Adipose tissue (tissue), 3 donors: ENCODE measurements around the gene MARK3. TPM values are rescaled to one million over a fixed set of nuclear protein-coding genes. Genes with fewer than 3 reads are reported as not detected.

Experiments
- H3K27ac ChIP-seq: one replicate; pipeline ENCODE4 v1.5.1; 2013; ENCODE audit warnings: low read depth, low read length
- WGBS, 3 donors: extraction: QIAGEN DNeasy Blood & Tissue Kit; methylation state at CpG; one replicate each; pipeline ENCODE4 v1.1.7; 2013; 5-methylcytosine and 5-hydroxymethylcytosine counted together
- polyA plus RNA-seq, 3 donors: library from polyadenylated mRNA; stranded (reverse); fragments of 200-250 nt; gene quantifications; one replicate each; pipeline ENCODE4 v1.2.3, GENCODE V29; 2013
- donor health status: healthy with polysubstance abuse.
- donor health status: Bipolar disorder and iron deficiency.
- donor health status: healthy.

The MARK3 gene
- polyA plus RNA-seq, 3 donors = 36.4 to 47.8 (median 43.5) TPM

DNA sequence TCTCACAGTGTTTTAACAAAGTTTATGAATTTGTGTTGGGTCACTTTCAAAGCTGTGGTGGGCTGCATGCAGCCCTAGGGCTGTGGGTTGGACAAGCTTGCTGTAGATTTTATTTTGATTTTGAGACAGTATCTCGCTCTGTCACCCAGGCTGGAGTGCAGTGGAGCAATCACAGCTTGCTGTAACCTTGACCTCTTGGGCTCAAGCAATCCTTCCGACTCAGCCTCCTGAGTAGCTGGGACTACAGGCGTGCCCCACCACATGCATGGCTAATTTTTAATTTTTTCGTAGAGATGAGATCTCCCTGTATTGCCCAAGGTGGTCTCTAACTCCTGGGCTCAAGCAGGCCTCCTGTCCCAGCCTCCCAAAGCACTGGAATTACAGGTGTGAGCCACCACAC is 5.4 kb downstream of the MARK3 start:
- 71 to 82% (median 78%) methylated on average over 4 of the region's 4 CpGs for WGBS, 3 donors
- no peak overlapping the region for H3K27ac ChIP-seq

DNA sequence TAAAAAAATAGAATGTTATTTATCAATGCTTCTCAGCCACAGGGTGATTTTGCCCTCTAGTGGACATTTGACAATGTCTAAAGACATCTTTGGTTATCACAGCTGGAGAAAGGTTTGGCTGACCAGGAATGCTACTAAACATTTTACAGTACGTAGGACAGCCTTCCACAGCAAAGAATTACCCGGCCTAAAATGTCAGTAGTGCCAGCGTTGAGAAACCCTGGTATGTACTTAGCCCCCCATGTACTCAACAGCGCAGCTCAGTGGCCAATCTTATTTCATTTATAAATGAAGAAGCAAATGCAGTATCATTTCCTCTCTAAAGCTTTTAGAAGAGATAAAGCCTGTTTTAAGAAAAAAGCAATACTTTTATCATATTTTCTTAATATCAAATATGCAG is 5.8 kb downstream of the MARK3 start:
- 9 to 14% (median 12%) methylated on average over 4 of the region's 4 CpGs for WGBS, 3 donors
- H3K27ac ChIP-seq = no peak overlapping the region

DNA sequence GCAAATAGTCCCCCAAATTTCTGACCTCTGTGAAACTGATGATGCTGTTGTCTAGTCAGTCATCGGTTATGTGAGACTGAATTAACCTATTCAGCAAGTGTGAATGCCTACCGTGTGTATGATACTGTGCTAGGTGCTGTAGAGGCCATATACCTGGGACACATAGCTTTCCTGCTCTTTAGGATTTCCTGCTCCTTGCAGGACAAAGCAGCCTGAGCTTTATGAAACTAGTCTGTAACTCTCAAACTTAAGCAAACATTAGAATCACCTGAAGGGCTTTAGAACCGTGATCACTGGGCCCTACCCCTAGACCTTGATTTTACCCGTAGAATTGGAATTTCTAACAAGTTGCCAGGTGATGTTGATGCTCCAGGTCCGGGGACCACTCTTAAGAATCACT is 6.9 kb downstream of the MARK3 start:
- no peak overlapping the region for H3K27ac ChIP-seq
- WGBS, 3 donors = 44 to 85% (median 77%) methylated on average over 5 of the region's 5 CpGs

DNA sequence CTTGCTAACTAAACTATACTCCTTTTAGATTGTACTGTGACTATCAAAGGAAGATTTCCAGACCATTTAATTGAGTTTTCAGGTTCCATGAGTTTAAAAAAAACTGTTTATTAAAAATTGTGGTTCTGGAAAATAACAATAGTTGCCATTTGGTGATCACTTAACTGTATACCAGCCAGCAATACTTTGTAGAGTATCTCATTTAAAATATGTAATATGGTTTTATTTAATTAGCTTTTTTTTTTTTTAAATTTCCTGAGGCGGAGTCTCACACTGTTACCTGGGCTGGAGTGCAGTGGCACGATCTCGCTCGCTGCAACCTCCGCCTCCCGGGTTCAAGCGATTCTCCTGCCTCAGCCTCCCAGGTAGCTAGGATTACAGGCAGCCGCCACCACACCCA is 7.4 kb downstream of the MARK3 start:
- WGBS, 3 donors = 90 to 98% (median 93%) methylated on average over 8 of the region's 8 CpGs
- H3K27ac ChIP-seq = no peak overlapping the region

DNA sequence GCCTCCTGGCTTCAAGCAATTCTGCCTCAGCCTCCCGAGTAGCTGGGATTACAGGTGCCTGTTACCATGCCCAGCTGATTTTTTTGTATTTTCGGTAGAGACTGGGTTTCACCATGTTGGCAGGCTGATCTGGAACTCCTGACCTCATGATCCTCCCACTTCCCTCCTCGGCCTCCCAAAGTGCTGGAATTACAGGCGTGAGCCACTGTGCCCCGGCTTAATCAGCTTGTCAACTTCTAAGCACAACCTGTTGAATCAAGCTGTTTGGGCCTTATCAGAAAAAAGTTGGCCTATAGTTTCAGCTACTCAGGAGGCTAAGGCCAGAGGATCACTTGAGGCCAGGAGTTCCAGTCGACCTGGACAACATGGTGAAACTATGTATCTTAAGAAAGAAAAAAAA is 7.9 kb downstream of the MARK3 start:
- no peak overlapping the region for H3K27ac ChIP-seq
- WGBS, 3 donors = 40 to 62% (median 56%) methylated on average over 6 of the region's 6 CpGs

DNA sequence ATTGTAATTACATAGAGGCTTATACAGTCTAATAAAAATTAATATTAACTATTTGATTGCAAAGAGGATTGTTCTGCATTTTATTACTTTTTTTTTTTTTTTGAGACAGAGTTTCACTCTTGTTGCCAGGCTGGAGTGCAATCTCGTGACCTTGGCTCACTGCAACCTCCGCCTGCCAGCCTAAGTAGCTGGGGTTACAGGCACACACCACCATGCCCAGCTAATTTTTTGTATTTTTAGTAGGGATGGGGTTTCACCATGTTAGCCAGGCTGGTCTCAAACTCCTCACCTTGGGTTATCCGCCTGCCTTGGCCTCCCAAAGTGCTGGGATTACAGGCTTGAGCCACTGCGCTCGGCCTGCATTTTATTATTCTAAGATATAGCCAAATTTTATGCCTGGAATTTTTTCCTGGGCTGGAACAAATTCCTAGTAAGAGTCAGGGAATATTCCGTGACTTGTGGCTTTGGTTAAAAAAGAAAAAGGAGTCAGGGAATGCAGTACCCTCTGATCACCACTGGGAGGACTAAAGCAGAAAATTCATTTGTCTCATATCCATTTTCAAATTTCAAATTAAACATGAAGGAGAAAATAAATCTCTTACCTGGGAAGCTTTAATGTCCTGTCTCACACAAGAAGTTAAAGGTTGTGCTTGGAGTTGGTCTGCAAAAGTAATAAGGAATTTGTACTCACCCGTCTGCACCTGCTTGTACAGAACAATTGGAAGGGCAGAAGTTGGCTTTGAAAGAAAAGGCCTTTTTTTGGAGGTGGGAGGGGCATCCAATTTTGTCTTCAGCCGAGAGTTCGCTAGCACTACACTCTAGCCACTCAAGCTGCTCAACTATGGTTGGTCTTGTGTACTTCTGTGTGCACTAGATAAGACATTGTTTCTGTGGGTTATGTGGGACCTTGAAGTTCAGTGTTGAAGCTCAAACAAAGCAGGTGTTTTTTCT is 8.7 kb downstream of the MARK3 start:
- H3K27ac ChIP-seq = no peak overlapping the region
- WGBS, 3 donors = 30 to 48% (median 46%) methylated on average over 9 of the region's 9 CpGs

DNA sequence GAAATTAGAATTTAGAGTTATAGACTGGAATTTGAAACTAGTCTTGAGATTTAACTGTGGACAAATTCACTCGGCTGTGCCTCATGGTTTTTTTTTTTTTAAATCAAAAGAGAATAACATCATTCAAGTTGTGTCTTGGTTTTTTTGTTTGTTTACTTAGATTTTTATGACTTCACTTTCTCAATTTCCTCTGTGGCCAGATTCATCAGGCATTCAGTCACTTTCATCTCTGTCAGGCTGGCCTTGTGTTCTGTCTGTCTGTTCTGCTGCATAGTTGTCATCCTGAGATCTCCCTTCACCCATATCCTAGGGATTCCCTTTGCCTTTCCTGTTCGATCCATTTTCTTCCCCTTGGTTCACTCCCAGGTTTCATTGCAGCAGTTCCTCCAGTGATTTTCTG is 10.0 kb downstream of the MARK3 start:
- WGBS, 3 donors = 42 to 55% (median 51%) methylated on average over 2 of the region's 2 CpGs
- H3K27ac ChIP-seq = no peak overlapping the region

DNA sequence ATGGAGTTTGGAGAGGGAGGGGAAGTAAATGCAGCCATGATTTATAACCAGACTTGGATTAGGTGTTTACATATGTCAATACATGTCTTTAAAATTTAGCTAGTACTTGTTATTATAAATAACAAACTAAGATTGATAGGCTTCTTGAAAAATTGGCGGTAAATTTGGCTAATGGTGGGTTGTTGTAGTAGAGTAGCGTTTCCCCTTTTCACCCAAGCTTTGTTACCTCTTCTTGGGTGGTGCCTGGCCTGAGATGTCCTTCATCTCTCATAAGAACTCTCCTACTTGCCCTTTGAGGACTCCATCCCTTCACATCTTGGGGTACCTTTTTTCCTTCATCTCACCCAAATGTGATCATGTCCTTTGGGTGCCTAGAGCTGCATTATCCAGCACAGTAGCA is 11.2 kb downstream of the MARK3 start:
- 73 to 100% (median 95%) methylated on average over 2 of the region's 2 CpGs for WGBS, 3 donors
- H3K27ac ChIP-seq = no peak overlapping the region

DNA sequence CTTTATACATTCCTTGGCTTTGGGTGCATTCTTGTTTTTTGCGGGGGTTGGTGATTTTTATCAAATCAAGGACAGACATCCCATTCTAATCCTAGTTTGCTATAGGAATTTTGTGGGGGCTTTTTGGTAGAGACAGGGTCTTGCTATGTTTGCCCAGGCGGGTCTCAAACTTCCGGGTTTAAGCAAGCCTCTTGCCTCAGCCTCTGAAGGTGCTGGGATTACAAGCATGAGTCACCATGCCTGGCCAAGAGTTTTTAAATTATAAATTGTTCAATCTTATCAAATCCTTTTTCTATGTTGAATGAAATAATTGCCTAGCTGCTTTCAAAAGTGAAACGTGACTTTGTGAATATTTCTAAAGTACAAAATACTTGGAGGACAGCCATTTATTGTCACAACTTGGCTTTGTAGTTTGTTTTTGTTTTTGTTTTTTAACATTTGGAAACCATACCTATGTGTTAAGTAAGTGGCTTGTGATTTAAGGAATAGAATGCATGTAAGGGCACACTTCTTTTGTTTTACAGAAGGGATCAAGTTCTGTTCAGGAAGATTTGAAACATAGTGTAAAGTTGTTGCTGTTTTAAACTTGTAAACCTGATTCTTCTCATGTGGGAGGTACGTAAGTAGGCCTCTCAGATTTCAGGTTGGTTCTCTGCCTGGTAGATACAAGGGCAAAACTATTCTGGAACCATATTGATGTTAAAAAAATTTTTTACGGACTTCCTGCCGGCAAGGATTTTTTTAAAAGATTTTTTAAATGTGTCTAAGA is 13.4 kb downstream of the MARK3 start:
- 45 to 61% (median 50%) methylated on average over 7 of the region's 7 CpGs for WGBS, 3 donors
- H3K27ac ChIP-seq = no peak overlapping the region

DNA sequence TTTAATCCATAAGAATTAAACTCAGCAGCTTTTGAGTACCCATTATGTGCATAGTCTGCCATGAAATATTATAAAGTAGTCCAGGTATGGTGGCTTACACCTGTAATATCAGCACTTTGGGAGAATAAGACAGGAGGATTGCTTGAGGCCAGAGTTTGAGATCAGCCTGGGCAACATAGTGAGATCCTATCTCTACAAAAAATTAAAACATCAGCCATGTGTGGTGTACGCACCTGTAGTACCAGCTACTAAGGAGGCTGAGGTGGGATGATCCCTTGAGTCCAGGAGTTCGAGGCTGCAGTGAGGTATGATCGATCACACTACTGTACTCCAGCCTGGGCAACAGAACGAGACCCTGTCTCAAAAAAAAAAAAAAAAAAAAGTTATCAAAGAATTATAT is 15.3 kb downstream of the MARK3 start:
- 76 to 93% (median 85%) methylated on average over 4 of the region's 4 CpGs for WGBS, 3 donors

DNA sequence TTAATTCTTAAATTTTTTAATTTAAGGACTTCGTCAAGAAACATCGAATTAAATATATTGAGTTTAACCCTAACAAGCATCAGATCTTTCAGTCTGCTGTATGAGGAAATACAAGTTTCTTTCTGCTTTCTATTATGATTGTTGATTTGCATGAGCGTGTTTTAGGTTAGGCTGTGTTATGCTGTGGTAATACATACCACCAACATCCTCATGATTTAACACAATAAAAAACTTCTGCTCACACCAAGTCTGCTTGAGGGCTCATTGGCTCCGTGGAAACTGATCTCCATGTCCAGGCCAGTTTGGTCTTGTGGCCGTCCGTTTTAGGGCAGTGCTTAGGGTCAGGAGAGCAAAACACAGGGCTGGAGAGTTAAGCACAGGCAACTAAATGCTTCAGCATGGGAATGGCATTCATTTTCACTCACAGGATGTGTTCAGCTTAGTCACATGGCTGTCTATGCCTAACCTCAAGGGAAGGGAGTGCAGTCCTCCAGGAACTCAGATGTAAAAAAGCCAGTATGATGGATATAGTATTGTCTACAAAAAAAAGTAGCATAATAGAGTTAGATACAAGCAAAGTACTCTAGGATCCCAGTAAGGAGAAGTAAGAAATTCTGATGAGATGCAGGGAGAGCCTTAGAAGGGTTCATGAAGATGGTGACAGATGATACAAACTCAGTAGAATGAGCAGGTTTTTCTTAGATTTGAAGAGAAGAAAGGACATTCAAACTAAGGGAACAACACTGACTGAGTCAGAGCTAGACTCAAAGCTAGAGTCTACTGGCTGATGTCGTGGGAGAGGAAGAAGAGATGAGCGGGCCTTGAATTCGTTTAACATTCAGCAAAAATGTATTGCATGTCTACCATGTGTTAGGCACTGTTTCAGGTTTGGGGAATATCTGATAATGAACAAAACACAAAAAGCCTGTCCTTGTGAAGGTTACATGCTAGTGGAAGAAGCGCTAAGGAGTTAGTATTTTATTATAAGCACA is 16.3 kb downstream of the MARK3 start:
- 60 to 78% (median 65%) methylated on average over 10 of the region's 10 CpGs for WGBS, 3 donors
- no peak overlapping the region for H3K27ac ChIP-seq

More for the DNA sequence above, 15.3 kb downstream of the MARK3 start:
- H3K27ac ChIP-seq = no peak overlapping the region

DNA sequence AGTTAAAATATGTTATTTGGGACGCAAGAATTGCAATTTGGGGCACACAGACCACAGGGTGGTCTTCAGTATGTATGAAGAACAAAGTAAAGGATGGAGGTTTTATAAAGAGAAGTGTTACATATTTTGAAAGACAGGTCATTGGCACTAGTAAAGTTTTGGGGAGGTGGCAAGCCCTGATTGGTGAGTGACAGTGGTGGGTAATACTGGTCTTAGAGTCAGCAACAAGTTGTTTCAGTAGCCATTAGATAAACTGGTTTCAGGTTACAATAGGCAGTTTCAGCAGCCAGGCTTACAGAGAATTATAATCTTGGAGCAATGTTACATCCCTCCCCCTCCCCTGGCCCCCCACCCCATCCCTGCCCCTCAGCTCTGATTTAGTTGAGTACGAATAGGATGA is 17.5 kb downstream of the MARK3 start:
- H3K27ac ChIP-seq = no peak overlapping the region
- WGBS, 3 donors = 78 to 81% (median 81%) methylated on average over 2 of the region's 2 CpGs

DNA sequence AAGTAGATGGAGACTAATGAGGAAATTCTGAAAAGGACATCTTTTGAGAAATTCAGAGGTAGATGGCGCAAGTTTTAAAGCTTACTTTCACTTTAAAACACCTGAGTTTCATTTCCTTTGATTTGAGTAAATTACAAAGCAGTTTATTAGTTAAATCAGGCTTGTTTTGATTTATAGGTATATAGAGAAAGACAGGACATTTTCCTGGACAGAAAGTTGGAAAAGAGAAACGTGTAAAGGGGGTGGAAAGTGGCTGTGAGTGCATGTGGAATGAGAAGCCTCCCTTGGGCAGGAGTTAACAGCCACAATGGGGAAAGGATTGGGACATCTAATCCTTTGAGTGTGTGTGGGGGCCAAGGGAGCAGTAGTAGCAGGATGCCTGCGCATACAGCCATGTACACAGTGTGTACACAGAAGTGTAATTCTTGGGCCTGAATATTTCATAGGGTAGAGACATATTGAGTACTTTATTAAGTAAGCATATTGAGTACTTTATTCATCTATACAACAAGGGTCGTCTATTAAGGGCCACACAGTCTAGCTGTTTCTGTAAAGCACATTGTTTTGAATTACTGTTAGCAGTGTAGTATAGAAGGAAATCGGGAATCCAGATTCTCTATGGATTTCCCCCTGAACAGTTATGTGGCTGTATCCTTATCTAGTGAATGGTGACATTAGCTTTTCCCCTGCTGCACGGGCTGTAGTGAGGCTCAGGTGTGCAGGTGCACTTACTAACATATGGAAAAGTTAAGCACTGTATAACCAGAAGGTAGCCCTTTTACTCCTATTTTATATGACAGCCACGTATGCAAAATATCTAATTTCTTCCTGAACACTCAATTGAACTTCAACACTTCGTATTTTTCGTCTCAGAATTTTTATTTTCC is 19.1 kb downstream of the MARK3 start:
- no peak overlapping the region for H3K27ac ChIP-seq
- WGBS, 3 donors = 42 to 59% (median 56%) methylated on average over 9 of the region's 9 CpGs

DNA sequence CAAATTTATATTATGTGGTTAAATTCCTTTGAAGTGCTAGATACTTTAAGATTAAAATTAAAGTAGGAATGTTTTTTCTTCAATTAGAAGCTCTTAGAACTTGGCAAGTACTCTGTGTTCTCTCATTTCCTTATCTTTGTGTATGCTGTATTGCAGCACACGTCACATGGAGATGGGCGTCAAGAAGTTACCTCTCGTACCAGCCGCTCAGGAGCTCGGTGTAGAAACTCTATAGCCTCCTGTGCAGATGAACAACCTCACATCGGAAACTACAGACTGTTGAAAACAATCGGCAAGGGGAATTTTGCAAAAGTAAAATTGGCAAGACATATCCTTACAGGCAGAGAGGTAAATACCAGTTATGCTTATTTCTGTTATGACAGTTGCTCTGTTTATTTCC is 19.7 kb downstream of the MARK3 start:
- no peak overlapping the region for H3K27ac ChIP-seq
- 29 to 54% (median 35%) methylated on average over 7 of the region's 7 CpGs for WGBS, 3 donors

DNA sequence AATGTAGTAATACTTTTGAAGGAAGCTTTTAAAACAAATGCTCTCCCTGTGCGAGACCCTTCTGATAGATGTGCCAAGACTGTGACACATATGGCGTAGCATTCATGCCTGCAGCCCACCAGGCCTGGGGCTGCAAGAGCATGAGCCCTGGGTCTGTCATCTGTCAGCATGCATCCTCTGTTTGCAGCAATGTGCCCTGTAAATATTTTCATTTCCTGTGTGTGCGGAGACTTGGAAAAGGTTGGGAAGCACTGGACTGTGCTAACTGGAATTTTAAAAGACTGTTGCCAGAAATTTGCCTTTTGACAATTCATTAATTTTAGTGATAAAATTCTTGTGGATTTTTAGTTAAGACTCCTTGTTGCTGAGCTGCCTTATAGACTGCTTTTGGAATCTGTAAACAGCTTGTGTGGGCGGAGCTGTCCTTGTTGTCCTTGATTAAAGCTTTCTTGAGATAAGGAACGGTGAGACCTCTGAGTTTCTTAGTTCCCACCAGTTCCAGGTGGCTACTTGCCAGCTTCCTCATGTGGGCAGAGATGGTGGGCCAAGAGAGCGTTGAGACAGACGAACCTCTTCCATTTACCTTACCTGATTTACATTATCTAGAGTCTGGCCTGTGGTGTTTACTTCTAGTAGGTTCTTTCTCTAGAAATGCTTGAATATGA is 23.4 kb downstream of the MARK3 start:
- H3K27ac ChIP-seq = no peak overlapping the region

DNA sequence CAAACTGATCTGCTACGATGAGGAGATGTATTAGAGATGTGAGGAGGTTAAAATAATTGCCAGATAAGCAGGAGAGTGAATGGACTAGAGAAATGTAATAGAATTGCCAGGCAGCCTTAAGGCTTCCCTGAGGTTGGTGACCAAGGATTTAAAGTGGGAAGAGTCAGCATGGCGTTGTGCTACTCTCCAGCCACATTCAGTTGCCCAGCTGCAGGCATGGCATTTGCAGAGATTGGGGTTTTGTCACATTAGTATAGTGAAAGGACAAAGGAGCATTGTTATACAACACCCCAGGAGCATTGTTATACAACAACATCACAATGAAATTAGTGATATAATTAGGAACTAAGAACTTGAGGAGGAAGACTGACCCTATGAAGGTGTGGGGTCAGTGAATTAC is 31.7 kb downstream of the MARK3 start:
- WGBS, 3 donors = 86 to 98% (median 89%) methylated on average over 2 of the region's 2 CpGs
- no peak overlapping the region for H3K27ac ChIP-seq

More for the DNA sequence above, 23.4 kb downstream of the MARK3 start:
- 27 to 54% (median 51%) methylated on average over 7 of the region's 7 CpGs for WGBS, 3 donors

DNA sequence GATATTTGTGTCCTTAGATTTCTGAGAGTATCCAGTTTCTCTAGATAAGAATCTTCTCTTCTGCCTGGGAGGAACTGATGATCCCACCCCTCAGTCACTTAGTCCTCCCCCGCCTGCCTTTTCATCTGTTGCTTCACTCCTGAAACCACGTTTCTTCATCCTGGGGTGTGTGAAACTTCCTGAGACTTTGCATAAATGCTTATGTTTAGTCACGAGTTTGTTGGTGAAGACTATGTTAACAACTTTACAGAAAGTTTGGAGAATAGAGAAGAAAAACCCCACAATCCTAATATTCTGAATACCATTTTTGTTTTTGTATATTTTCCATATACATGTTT is 33.2 kb downstream of the MARK3 start:
- WGBS, 3 donors = 33 to 89% (median 44%) methylated on average over 3 of the region's 3 CpGs
- H3K27ac ChIP-seq = no peak overlapping the region
